NCI-H1694 (cell line): ENCODE results near the gene TIMM13.
"Not testable (repeated sequence)": the region's sequence is repeated elsewhere in the genome, so short reads cannot be mapped to it uniquely, and the experiment has no call there.

Experiments used
- DNase-seq: peaks from one replicate; lab custom pipeline; 2025; lab: John Stamatoyannopoulos, UW

TIMM13 gene

GRCh38 chr19:2427429-2428320, at the start of gene TIMM13:
Gene TIMM13, minus strand, starts transcription at chr19:2427586. Its CDS starts 53 bp downstream, at chr19:2427533.
- DNase-seq = peak; percentile 75

- DNase-seq = no peak
These were observed 49.2 kb upstream of the TIMM13 start for GRCh38 chr19:2476451-2477140.

GRCh38 chr19:2475702-2476450, 48.5 kb upstream of the TIMM13 start, which contains the start of gene GADD45B:
Gene GADD45B, plus strand, starts transcription at chr19:2476127. Its CDS starts 232 bp downstream, at chr19:2476359.
- peak; percentile 72 for DNase-seq

GRCh38 chr19:2475018-2475701, 47.8 kb upstream of the TIMM13 start:
- no peak for DNase-seq

GRCh38 chr19:2474232-2475017, 47.0 kb upstream of the TIMM13 start:
- peak; percentile 26 for DNase-seq

GRCh38 chr19:2469915-2470200, 42.5 kb upstream of the TIMM13 start:
- not testable (repeated sequence) for DNase-seq

- DNase-seq = no peak
These were observed 41.9 kb upstream of the TIMM13 start for GRCh38 chr19:2469102-2469914.

- no peak for DNase-seq
These were observed 41.2 kb upstream of the TIMM13 start for GRCh38 chr19:2468596-2468995.

- DNase-seq = no peak
These were observed 37.0 kb upstream of the TIMM13 start for GRCh38 chr19:2464389-2464788.

- not testable (repeated sequence) for DNase-seq
These were observed 36.3 kb upstream of the TIMM13 start for GRCh38 chr19:2463694-2464093.

- DNase-seq = no peak
These were observed 35.4 kb upstream of the TIMM13 start for GRCh38 chr19:2462635-2463421.

- DNase-seq = no peak
These were observed 34.6 kb upstream of the TIMM13 start for GRCh38 chr19:2461751-2462634.

GRCh38 chr19:2460245-2460644, 32.9 kb upstream of the TIMM13 start:
- DNase-seq = no peak

GRCh38 chr19:2458776-2459175, 31.4 kb upstream of the TIMM13 start:
- not testable (repeated sequence) for DNase-seq

GRCh38 chr19:2458054-2458453, 30.7 kb upstream of the TIMM13 start:
- DNase-seq = no peak

- no peak for DNase-seq
These were observed 30.1 kb upstream of the TIMM13 start for GRCh38 chr19:2457394-2458037.

GRCh38 chr19:2455851-2456570, 28.6 kb upstream of the TIMM13 start:
- no peak for DNase-seq
